OCI-LY3 (cell line): ENCODE results near the gene PAEP.

Source experiments
- CTCF ChIP-seq: fragments of 200-600, 300-600 bp; sonication (generic); IDR thresholded peaks from 2 replicates; pipeline ENCODE4 v1.5.1; 2014; ENCODE audit warnings: antibody characterized with exemption, low read length, low read depth
- EZH2phosphoT487 ChIP-seq: fragments of 200-600 bp; shearing (Covaris generic); IDR thresholded peaks from 2 replicates; pipeline ENCODE4 v1.6.1; 2018; ENCODE audit warnings: antibody characterized with exemption, mixed run types, low read depth

DNA sequence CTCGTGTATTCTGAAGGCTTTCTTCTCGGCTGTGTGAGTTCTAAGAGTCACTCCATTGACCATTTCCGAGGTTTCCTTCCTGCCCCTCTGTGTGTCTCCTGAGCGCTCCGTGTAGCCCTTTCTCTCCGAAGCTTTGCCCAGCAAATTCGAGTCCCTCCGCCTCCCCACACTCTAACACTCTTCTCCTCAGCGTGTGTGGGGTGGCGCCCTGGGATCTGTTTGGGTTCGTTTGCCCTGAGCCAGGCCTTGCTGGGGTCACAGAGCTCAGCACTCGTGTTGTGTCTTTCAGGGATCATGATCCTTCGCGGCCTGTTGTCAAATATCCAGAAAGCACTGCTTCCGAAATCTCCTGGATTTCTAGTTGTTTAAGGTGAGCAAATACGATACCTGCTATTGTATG is 5.6 kb upstream of the PAEP start:
- no peak for TF ChIP-seq CTCF
- TF ChIP-seq EZH2phosphoT487: no peak
